H1 (cell line): Measurements from ENCODE around the gene RAD9A. TPM values are rescaled to one million over a fixed set of nuclear protein-coding genes. Genes with fewer than 3 reads are reported as not detected.
A peak's percentile ranks its signal among the peaks of the same experiment; 100 is the strongest.

ENCODE experiments used
- CTCF ChIA-PET: fragments of 300-600 bp; sonication (Branson Sonifier 250); formaldehyde crosslinking; loops from one replicate; lab custom pipeline; 2021; ENCODE audit not compliant: partially characterized antibody; lab: Charles Lee
- POLR2A ChIA-PET: fragments of 300-600 bp; sonication (Branson Sonifier 250); formaldehyde crosslinking; loops from one replicate; lab custom pipeline; 2021; ENCODE audit warnings: inconsistent platforms; ENCODE audit not compliant: partially characterized antibody; lab: Charles Lee
- DNase-seq, 2 experiments: peaks; one replicate each; pipeline versions ENCODE4 v3.0.0 to v3.0.0-alpha.2; 2010 to 2022; ENCODE audit warnings: low spot score in 2 of 2, low read depth in 1 of 2, mixed read lengths in 1 of 2
- FAIRE-seq: peaks from 2 replicates; lab custom pipeline; 2011; peaks lifted over from hg19 to GRCh38; lab: Jason Lieb, UNC
- H2AFZ ChIP-seq: 2 replicates; pipeline ENCODE4 v1.8.1; 2012; ENCODE audit warnings: low read length, inconsistent platforms
- H2AK5ac ChIP-seq: 2 replicates; pipeline ENCODE4 v1.6.1; 2013; ENCODE audit warnings: low read depth, low read length
- H2BK120ac ChIP-seq: replicated peaks from 2 replicates; pipeline ENCODE3; 2013; ENCODE audit warnings: low read depth, low read length, inconsistent platforms
- H2BK12ac ChIP-seq: 2 replicates; pipeline ENCODE4 v1.6.1; 2013; ENCODE audit warnings: low read depth, low read length
- H2BK15ac ChIP-seq: 2 replicates; pipeline ENCODE4 v1.6.1; 2013; ENCODE audit warnings: low read length
- H2BK20ac ChIP-seq: 2 replicates; pipeline ENCODE4 v1.6.1; 2013; ENCODE audit warnings: low read length
- H2BK5ac ChIP-seq: 2 replicates; pipeline ENCODE4 v1.6.1; 2013; ENCODE audit warnings: low read depth, low read length
- H3K14ac ChIP-seq: 2 replicates; pipeline ENCODE4 v1.6.1; 2013; ENCODE audit warnings: inconsistent platforms; ENCODE audit not compliant: insufficient read length
- H3K18ac ChIP-seq: 2 replicates; pipeline ENCODE4 v1.6.1; 2013; ENCODE audit warnings: low read length; ENCODE audit errors: extremely low read depth
- H3K23ac ChIP-seq: 2 replicates; pipeline ENCODE4 v1.6.1; 2013; ENCODE audit warnings: inconsistent platforms; ENCODE audit not compliant: insufficient read length
- H3K23me2 ChIP-seq: 2 replicates; pipeline ENCODE4 v1.6.1; 2013; ENCODE audit warnings: low read depth, low read length
- H3K27ac ChIP-seq: 2 replicates; pipeline ENCODE4 v1.6.1; 2011; ENCODE audit warnings: low read depth, low read length, inconsistent platforms
- H3K27me3 ChIP-seq, 4 experiments: replicated peaks in 1 of 4; 1 replicate in 1 of 4; 2 replicates in 3 of 4; pipeline versions ENCODE4 v1.6.1 to v1.8.1; 2011 to 2013; ENCODE audit warnings: low read length in 3 of 4, mild to moderate bottlenecking in 3 of 4, inconsistent platforms in 2 of 4, mixed read lengths in 2 of 4, moderate library complexity in 1 of 4; ENCODE audit not compliant: control insufficient read depth in 3 of 4, insufficient read depth in 3 of 4; ENCODE audit errors: extremely low read depth in 1 of 4
- H3K36me3 ChIP-seq, 4 experiments: 2 replicates each; pipeline versions ENCODE4 v1.6.1 to v1.8.1; 2011 to 2013; ENCODE audit warnings: mild to moderate bottlenecking in 4 of 4, low read length in 3 of 4, moderate library complexity in 2 of 4, control low read depth in 1 of 4, inconsistent platforms in 1 of 4; ENCODE audit not compliant: insufficient read depth in 4 of 4, control insufficient read depth in 2 of 4
- H3K4ac ChIP-seq: replicated peaks from 2 replicates; pipeline ENCODE3; 2013; ENCODE audit warnings: low read length, low read depth, mixed read lengths, inconsistent platforms; ENCODE audit not compliant: insufficient read length
- H3K4me1 ChIP-seq, 4 experiments: replicated peaks in 1 of 4; 1 replicate in 1 of 4; 2 replicates in 3 of 4; pipeline versions ENCODE4 v1.6.1 to v1.8.1; 2011 to 2013; ENCODE audit warnings: low read length in 3 of 4, inconsistent platforms in 2 of 4, mixed read lengths in 1 of 4; ENCODE audit not compliant: insufficient read depth in 4 of 4, control insufficient read depth in 3 of 4
- H3K4me2 ChIP-seq, 2 experiments: 2 replicates each; pipeline versions ENCODE4 v1.6.1 to v1.8.1; 2011 to 2013; ENCODE audit warnings: low read depth in 2 of 2, low read length in 2 of 2, control low read depth in 1 of 2, inconsistent platforms in 1 of 2, mild to moderate bottlenecking in 1 of 2; ENCODE audit not compliant: insufficient read depth in 1 of 2
- H3K4me3 ChIP-seq, 4 experiments: fragments of 200-600, 300-600 bp in 1 of 4; sonication (generic), shearing (Covaris generic), sonication (Bioruptor Twin) in 1 of 4; 2 replicates each; pipeline versions ENCODE4 v1.5.1 to v1.8.1; 2011 to 2016; ENCODE audit warnings: low read length in 4 of 4, low read depth in 3 of 4, control low read depth in 2 of 4, inconsistent platforms in 2 of 4, mild to moderate bottlenecking in 2 of 4, mixed read lengths in 1 of 4, moderate library complexity in 1 of 4; ENCODE audit not compliant: insufficient read depth in 2 of 4; ENCODE audit errors: extremely low read depth in 1 of 4
- H3K56ac ChIP-seq: replicated peaks from 2 replicates; pipeline ENCODE3; 2013; ENCODE audit warnings: low read depth, mild to moderate bottlenecking, mixed read lengths, low read length, inconsistent platforms; ENCODE audit not compliant: insufficient read length
- H3K79me1 ChIP-seq: 2 replicates; pipeline ENCODE4 v1.6.1; 2013; ENCODE audit warnings: low read depth, low read length, control low read depth
- H3K79me2 ChIP-seq, 2 experiments: 2 replicates each; pipeline versions ENCODE4 v1.6.1 to v1.8.1; 2012 to 2013; ENCODE audit warnings: low read length in 2 of 2, mild to moderate bottlenecking in 2 of 2, inconsistent platforms in 1 of 2; ENCODE audit not compliant: insufficient read depth in 2 of 2, control insufficient read depth in 1 of 2
- H3K9ac ChIP-seq, 4 experiments: replicated peaks in 1 of 4; 1 replicate in 1 of 4; 2 replicates in 3 of 4; pipeline versions ENCODE4 v1.6.1 to v1.8.1; 2011 to 2013; ENCODE audit warnings: low read depth in 3 of 4, low read length in 3 of 4, control low read depth in 2 of 4, mild to moderate bottlenecking in 2 of 4, moderate library complexity in 2 of 4, inconsistent platforms in 1 of 4; ENCODE audit errors: extremely low read depth in 1 of 4
- H3K9me3 ChIP-seq, 2 experiments: 2 replicates each; pipeline versions ENCODE4 v1.6.1 to v1.8.1; 2012 to 2013; ENCODE audit warnings: mild to moderate bottlenecking in 2 of 2, moderate library complexity in 2 of 2, control low read depth in 1 of 2, inconsistent platforms in 1 of 2, low read depth in 1 of 2, low read length in 1 of 2, mixed read lengths in 1 of 2; ENCODE audit not compliant: insufficient read depth in 2 of 2
- H4K20me1 ChIP-seq, 2 experiments: replicated peaks in 1 of 2; 2 replicates each; pipeline versions ENCODE3 to v1.8.1; 2011 to 2013; ENCODE audit warnings: inconsistent platforms in 2 of 2, low read length in 2 of 2, mild to moderate bottlenecking in 1 of 2; ENCODE audit not compliant: insufficient read depth in 2 of 2, control insufficient read depth in 1 of 2
- H4K5ac ChIP-seq: 2 replicates; pipeline ENCODE4 v1.6.1; 2013; ENCODE audit warnings: low read length, low read depth, mixed read lengths, inconsistent platforms; ENCODE audit not compliant: insufficient read length
- H4K8ac ChIP-seq: 2 replicates; pipeline ENCODE4 v1.8.0; 2013; ENCODE audit warnings: mild to moderate bottlenecking, moderate library complexity, low read length, inconsistent platforms; ENCODE audit not compliant: insufficient read depth; ENCODE audit errors: extremely low read depth
- H4K91ac ChIP-seq: replicated peaks from 2 replicates; pipeline ENCODE3; 2013; ENCODE audit warnings: low read length, mixed read lengths, inconsistent platforms; ENCODE audit not compliant: insufficient read length
- EGR1 ChIP-seq: IDR thresholded peaks from 2 replicates; pipeline ENCODE4 v1.6.1; 2011; ENCODE audit warnings: low read depth, low read length, borderline replicate concordance
- POLR2A ChIP-seq, 2 experiments: IDR thresholded peaks; 1 replicate in 1 of 2; 2 replicates in 1 of 2; pipeline ENCODE4 v1.6.1; 2011; ENCODE audit warnings: low read depth in 2 of 2, low read length in 2 of 2, mild to moderate bottlenecking in 2 of 2; ENCODE audit errors: control extremely low read depth in 1 of 2
- POU5F1 ChIP-seq: IDR thresholded peaks from 2 replicates; pipeline ENCODE4 v1.6.1; 2011; ENCODE audit warnings: low read depth, mild to moderate bottlenecking, low read length, moderate library complexity
- RAD21 ChIP-seq, 2 experiments: IDR thresholded peaks in 1 of 2; conservative IDR thresholded peaks in 1 of 2; 2 replicates each; pipeline ENCODE4 v1.6.1; 2011; ENCODE audit warnings: low read depth in 2 of 2, low read length in 2 of 2, improper control_type of control experiment in 1 of 2, inconsistent platforms in 1 of 2, mild to moderate bottlenecking in 1 of 2, moderate library complexity in 1 of 2
- WGBS, 2 experiments: shearing (Covaris generic) in 1 of 2; methylation state at CpG; one replicate each; pipeline versions ENCODE4 v1.1.6 to v1.1.7; 2013 to 2015; ENCODE audit warnings: low lambda C conversion rate in 2 of 2, mixed read lengths in 2 of 2, inconsistent platforms in 1 of 2, low coverage in 1 of 2, missing lambda C conversion rate in 1 of 2; ENCODE audit not compliant: insufficient replicate concordance in 2 of 2, insufficient coverage in 1 of 2, insufficient read length in 1 of 2; ENCODE audit errors: extremely low coverage in 1 of 2, missing lambda C conversion rate in 1 of 2; 5-methylcytosine and 5-hydroxymethylcytosine counted together
- polyA plus RNA-seq, 7 experiments: library from polyadenylated mRNA; depleted of rRNA in 3 of 7; stranded (reverse) in 5 of 7; unstranded in 2 of 7; fragments of >200 nt in 5 of 7; fragments of 200-250 nt in 2 of 7; gene quantifications; 1 replicate in 5 of 7; 2 replicates in 1 of 7; 4 replicates in 1 of 7; pipeline versions ENCODE4 v1.2.1 to v1.2.3, GENCODE V29; 2011 to 2013; ENCODE audit warnings: missing spikeins in 2 of 7, mixed read lengths in 2 of 7
- total RNA-seq: library from RNA; stranded (reverse); fragmentation: NEBNext Ultra II Directional; extraction: Animal tissue kit (Norgen Biotek cat#: 25700); gene quantifications from 2 replicates; pipeline ENCODE4 v1.2.1, GENCODE V29; 2021

The RAD9A gene
- total and polyA plus RNA-seq, 2 of the 8 experiments (the other 6 are each of a cell fraction or from before 2014, with no cell fraction given) = 22.2 to 25.5 TPM

DNA sequence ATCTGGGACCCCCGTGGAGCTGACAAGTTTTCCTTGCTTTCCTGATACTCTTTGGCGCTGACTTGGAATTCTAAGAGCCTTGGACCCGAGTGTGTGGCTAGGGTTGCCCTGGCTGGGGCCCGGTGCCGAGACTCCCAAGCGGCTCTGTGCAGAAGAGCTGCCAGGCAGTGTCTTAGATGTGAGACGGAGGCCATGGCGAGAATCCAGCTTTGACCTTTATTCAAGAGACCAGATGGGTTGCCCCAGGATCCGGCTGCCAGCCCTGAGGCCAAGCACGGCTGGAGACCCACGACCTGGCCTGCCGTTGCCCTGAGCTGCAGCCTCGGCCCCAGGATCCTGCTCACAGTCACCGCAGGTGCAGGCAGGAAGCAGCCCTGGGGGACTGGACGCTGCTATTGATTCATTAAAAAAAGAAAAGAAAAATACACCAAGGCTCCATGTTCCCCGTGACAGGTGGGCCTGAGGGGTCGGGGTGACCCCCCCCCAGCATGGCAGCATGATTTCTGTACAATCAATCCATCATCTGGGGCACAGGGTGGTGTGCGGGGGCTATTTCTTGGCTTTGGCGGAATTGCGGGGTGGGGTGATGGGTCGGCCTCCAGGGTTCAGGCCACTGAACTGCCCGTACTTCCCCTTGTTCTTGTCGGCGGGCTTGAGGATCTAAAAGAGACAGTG is 6.3 kb downstream of the RAD9A start:
- H3K27ac ChIP-seq = no peak overlapping the region
- H3K23ac ChIP-seq = no peak overlapping the region
- H2BK5ac ChIP-seq = no peak overlapping the region
- no peaks in the 10 kb centered on the region for H3K9me3 ChIP-seq
- no peak overlapping the region for H3K9ac ChIP-seq
- peaks cover 0 to 13% of the 10 kb centered on the region in 2 experiments for H4K20me1 ChIP-seq
- peaks cover 6% of the 10 kb centered on the region for H3K79me1 ChIP-seq
- no peak for FAIRE-seq
- H3K27me3 ChIP-seq = no peaks in the 10 kb centered on the region
- no peak overlapping the region for H3K18ac ChIP-seq
- peak overlapping the region; percentile 73 for H4K8ac ChIP-seq
- H3K79me2 ChIP-seq = peaks cover 0 to 10% of the 10 kb centered on the region in 2 experiments; a peak in 2 of 4 replicates
- CTCF ChIA-PET = interaction anchor here (0.8 to 34.8 kb wide), 4 partner anchors 9 to 85 kb away, joined by 3 to 1305 read pairs (median 3); partner anchors contain the start of genes AIP and POLD4
- no peak overlapping the region for H2AFZ ChIP-seq
- no peak overlapping the region for H3K4ac ChIP-seq
- no peak overlapping the region for H3K4me3 ChIP-seq
- no peak overlapping the region for H2BK120ac ChIP-seq
- H3K56ac ChIP-seq = no peak overlapping the region
- no peak overlapping the region for H3K14ac ChIP-seq
- peaks cover 4% of the 10 kb centered on the region; the same call in 1 of the 2 replicates for H3K23me2 ChIP-seq
- H3K4me1 ChIP-seq = peaks cover 0 to 11% (median 4%) of the 10 kb centered on the region in 4 experiments; a peak in 5 of 7 replicates
- H2BK15ac ChIP-seq = no peak overlapping the region
- no peak overlapping the region for H3K4me2 ChIP-seq
- POLR2A ChIA-PET = interaction anchor here (0.6 to 1.9 kb wide), 7 partner anchors 9 to 1869 kb away, joined by 3 to 6 read pairs (median 3); partner anchors contain the start of genes CARNS1 and PTPRCAP
- no peak overlapping the region for H4K91ac ChIP-seq
- H2AK5ac ChIP-seq = no peak overlapping the region
- DNase-seq = no peak
- H2BK20ac ChIP-seq = no peak overlapping the region
- peaks cover 6 to 25% (median 18%) of the 10 kb centered on the region in 4 experiments; a peak in 6 of 8 replicates for H3K36me3 ChIP-seq
- H4K5ac ChIP-seq = no peak overlapping the region
- no peak overlapping the region for H2BK12ac ChIP-seq
- WGBS, 2 experiments = 88% methylated on average over 24 of the region's 24 CpGs; no CpG with 5 or more reads in 1 of the 2 experiments
- TF ChIP-seq POU5F1 = no peak
- TF ChIP-seq POLR2A (IDR thresholded peaks at IDR 0.05; ENCODE audit: control extremely low read depth in 1 of 2, low read depth in 2 of 2, low read length in 2 of 2) = no peak
- TF ChIP-seq EGR1 = no peak
- no peak for TF ChIP-seq RAD21 (IDR thresholded peaks at IDR 0.05 in 1 of 2, conservative IDR thresholded peaks at IDR 0.05 in 1 of 2; ENCODE audit: low read depth in 2 of 2, low read length in 2 of 2)
